ENCODE measurements around the gene SRGAP2B.
A peak's percentile ranks its signal among the peaks of the same experiment; 100 is the strongest.
"Not testable (repeated sequence)": the region's sequence is repeated elsewhere in the genome, so short reads cannot be mapped to it uniquely, and the experiment has no call there.

Gene SRGAP2B

DNA sequence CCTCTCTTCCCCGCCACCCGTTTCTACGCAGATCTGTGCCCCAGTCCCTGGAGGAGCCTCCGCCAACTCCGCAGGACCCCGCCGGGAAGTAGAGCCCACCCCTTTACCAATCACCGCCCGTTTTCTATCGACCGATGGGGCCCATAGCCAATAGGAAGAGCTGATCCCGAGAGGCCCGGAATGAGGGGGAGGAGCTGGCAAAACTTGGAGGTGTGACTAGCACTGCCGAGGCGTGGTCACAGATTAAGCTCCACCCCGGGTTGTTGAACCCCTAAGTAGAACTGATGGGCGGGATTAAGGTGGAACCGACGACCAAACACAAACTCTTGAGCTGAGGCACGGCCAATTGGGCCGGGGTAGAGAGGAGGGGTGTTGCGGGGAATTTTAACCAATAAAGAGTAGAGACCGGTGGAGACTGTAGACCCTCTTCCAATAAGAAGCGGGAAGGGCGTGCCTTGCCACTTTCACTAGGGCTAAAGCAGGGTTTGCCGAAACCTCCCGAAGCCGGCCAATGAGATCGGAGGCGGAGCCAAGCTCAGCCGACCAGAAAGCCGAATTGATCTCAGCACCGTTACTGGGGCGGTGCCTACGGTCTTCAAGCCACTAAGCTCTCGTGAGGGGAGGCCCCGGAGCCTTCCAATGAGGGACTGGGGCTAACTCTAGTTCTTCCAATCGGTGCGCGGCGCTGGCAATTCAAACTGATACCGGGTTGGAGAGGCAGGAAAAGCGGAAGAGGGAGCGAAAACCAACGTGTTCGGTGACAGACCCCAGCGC lies at the start of gene SRGAP2B, which contains the start of gene FAM72D:
Gene SRGAP2B (minus strand): TSS at position 45 of the 774 bp plus-strand sequence. CDS start 2,427 bp downstream, outside the sequence.
Gene FAM72D (plus strand): TSS at position 691 of the 774 bp plus-strand sequence. CDS start 874 bp downstream, outside the sequence.
- not testable (repeated sequence) for H3K79me2 ChIP-seq (ENCODE audit: insufficient read depth, low read length); H3F3A ChIP-seq (ENCODE audit: insufficient read depth, low read length); H2AFZ ChIP-seq (ENCODE audit: low read length); H3K27me3 ChIP-seq (ENCODE audit: insufficient read depth, low read length); H3K36me3 ChIP-seq (ENCODE audit: insufficient read depth, low read length); H4K20me1 ChIP-seq (ENCODE audit: insufficient read depth, low read length); H3K9me3 ChIP-seq (ENCODE audit: low read length); H3K4me1 ChIP-seq (ENCODE audit: insufficient read depth, low read length, severe bottlenecking); H3K27ac ChIP-seq (ENCODE audit: low read depth, low read length, poor library complexity, severe bottlenecking); H3K9me2 ChIP-seq (ENCODE audit: low read depth, low read length)
- H3K9ac ChIP-seq (ENCODE audit: low read length): peak within 1 kb of the TSS; percentile 51; the same call in 1 of the 2 replicates
- peak within 1 kb of the TSS; percentile 57 for H3K4me2 ChIP-seq (ENCODE audit: low read length)
- H3K4me3 ChIP-seq (ENCODE audit: low read depth, low read length, poor library complexity, severe bottlenecking): peak within 1 kb of the TSS; percentile 57

DNA sequence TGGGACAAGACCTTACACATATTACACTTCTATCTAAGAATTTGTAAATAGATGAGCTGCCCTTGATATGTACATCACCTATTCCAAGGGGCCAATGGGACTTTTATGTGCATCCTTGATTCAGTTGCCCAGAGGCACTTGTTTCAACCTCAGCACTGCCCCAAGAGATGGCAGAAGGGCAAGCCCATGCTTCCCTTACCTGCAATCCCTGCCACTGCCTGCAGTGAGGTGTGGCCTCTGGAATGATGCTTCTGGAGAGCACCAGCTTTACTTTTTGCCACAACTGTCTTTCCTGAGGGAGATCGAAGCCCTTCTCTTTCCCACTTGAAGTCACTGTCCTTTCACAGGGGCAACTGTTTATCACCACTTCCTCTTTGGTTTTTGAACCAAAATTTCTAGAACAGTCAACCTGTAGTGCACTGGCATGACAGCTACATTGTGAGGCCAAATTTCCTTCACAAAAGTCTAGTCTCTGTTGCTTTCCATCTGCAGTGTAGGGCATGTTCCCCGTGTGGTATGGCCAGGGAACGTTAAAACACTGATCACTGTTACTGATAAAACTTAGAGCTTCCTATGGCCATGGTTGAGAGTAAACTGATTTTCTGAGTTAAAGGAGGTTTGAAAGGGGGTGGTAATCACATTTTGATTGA lies 49.3 kb upstream of the SRGAP2B start:
- H3K79me2 ChIP-seq (ENCODE audit: insufficient read depth, low read length); H2AFZ ChIP-seq (ENCODE audit: low read length); H4K20me1 ChIP-seq (ENCODE audit: insufficient read depth, low read length); H3K4me1 ChIP-seq (ENCODE audit: insufficient read depth, low read length, severe bottlenecking); H3K9me3 ChIP-seq (ENCODE audit: low read length); H3K36me3 ChIP-seq (ENCODE audit: insufficient read depth, low read length); H3K27ac ChIP-seq (ENCODE audit: low read depth, low read length, poor library complexity, severe bottlenecking); H3K9me2 ChIP-seq (ENCODE audit: low read depth, low read length); H3F3A ChIP-seq (ENCODE audit: insufficient read depth, low read length); H3K27me3 ChIP-seq (ENCODE audit: insufficient read depth, low read length); H3K9ac ChIP-seq (ENCODE audit: low read length); H3K4me2 ChIP-seq (ENCODE audit: low read length); H3K4me3 ChIP-seq (ENCODE audit: low read depth, low read length, poor library complexity, severe bottlenecking): not testable (repeated sequence)

DNA sequence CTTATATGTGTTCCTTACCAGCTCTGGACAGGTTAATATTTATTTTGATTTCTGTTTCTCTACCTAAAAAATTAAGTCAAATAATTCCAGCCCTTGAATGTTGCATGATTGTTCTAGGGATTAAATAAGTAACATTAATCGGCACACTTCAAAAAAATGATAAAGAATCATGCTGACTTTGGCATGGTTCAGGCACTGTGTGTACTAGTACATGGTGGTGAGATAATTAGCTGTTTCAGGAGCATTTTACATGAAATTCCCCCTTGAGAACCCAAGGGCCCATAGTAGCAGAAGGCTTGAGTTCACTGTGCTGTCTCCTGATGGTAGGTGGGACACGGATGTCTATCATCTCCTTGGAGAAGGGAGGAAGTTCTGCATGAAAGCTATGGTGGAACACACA lies 45.4 kb upstream of the SRGAP2B start:
- H3K4me1 ChIP-seq (ENCODE audit: insufficient read depth, low read length, severe bottlenecking); H3K9me2 ChIP-seq (ENCODE audit: low read depth, low read length); H3K4me2 ChIP-seq (ENCODE audit: low read length); H3F3A ChIP-seq (ENCODE audit: insufficient read depth, low read length); H3K9ac ChIP-seq (ENCODE audit: low read length); H3K27ac ChIP-seq (ENCODE audit: low read depth, low read length, poor library complexity, severe bottlenecking); H4K20me1 ChIP-seq (ENCODE audit: insufficient read depth, low read length); H3K36me3 ChIP-seq (ENCODE audit: insufficient read depth, low read length); H3K79me2 ChIP-seq (ENCODE audit: insufficient read depth, low read length); H3K9me3 ChIP-seq (ENCODE audit: low read length); H3K27me3 ChIP-seq (ENCODE audit: insufficient read depth, low read length); H2AFZ ChIP-seq (ENCODE audit: low read length); H3K4me3 ChIP-seq (ENCODE audit: low read depth, low read length, poor library complexity, severe bottlenecking): not testable (repeated sequence)

DNA sequence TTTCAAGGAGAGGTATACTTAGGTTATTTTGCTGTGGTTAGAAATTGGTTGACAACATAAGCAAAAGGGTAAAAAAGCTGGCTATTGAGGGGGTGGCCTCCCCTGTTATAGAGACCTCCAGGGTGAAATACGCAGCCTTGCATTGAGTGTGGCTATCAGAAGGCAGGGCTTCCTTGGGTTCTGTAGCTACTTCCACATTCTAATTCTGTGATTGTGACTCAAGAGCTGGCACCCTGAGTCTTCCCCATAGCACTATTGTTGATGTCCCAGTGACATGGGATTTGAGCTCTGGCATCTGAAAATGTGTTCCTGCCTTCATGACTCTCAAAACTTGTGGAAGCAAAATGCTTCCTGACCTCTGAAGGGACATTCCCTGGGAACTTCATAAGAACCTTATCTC lies 39.3 kb upstream of the SRGAP2B start:
- H3K4me3 ChIP-seq (ENCODE audit: low read depth, low read length, poor library complexity, severe bottlenecking); H2AFZ ChIP-seq (ENCODE audit: low read length); H3K9me3 ChIP-seq (ENCODE audit: low read length); H3K79me2 ChIP-seq (ENCODE audit: insufficient read depth, low read length); H4K20me1 ChIP-seq (ENCODE audit: insufficient read depth, low read length); H3K36me3 ChIP-seq (ENCODE audit: insufficient read depth, low read length); H3F3A ChIP-seq (ENCODE audit: insufficient read depth, low read length); H3K9me2 ChIP-seq (ENCODE audit: low read depth, low read length); H3K27me3 ChIP-seq (ENCODE audit: insufficient read depth, low read length); H3K9ac ChIP-seq (ENCODE audit: low read length); H3K4me2 ChIP-seq (ENCODE audit: low read length); H3K4me1 ChIP-seq (ENCODE audit: insufficient read depth, low read length, severe bottlenecking); H3K27ac ChIP-seq (ENCODE audit: low read depth, low read length, poor library complexity, severe bottlenecking): not testable (repeated sequence)

DNA sequence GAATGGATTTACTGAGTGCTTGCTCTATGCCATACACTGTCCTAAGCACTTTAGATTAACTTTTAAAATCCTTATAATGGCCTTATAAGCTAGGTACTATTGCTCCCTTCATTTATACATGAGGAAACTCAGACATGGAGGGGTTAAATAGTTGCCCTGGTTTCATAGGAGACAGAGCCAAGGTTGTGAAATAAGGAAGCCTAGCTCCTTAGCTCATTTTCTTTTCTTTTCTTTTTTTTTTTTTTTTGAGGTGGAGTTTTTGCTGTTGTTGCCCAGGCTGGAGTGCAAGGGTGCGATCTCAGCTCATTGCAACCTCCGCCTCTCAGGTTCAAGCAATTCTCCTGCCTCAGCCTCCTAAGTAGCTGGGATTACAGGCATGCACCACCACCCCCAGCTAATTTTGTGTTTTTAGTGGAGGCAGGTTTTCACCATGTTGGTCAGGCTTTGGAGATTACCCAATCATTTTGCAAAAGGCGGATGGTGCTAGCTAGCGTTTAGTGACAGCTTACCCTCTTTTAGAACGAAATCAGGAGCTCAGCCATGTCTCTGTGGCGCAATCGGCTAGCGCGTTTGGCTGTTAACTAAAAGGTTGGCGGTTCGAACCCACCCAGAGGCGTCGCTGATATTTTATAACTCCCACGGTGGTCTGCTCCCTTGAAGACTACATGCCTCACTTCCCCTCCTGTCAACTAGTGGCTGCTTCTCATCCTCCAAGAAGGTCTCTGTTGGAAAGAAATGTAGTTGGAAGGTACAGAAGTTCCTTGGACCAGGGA lies 33.8 kb upstream of the SRGAP2B start:
- H3K9me2 ChIP-seq (ENCODE audit: low read depth, low read length); H3K9ac ChIP-seq (ENCODE audit: low read length); H3K36me3 ChIP-seq (ENCODE audit: insufficient read depth, low read length); H3K4me2 ChIP-seq (ENCODE audit: low read length); H3K27me3 ChIP-seq (ENCODE audit: insufficient read depth, low read length); H2AFZ ChIP-seq (ENCODE audit: low read length); H3K79me2 ChIP-seq (ENCODE audit: insufficient read depth, low read length); H3K27ac ChIP-seq (ENCODE audit: low read depth, low read length, poor library complexity, severe bottlenecking); H4K20me1 ChIP-seq (ENCODE audit: insufficient read depth, low read length); H3K4me1 ChIP-seq (ENCODE audit: insufficient read depth, low read length, severe bottlenecking); H3F3A ChIP-seq (ENCODE audit: insufficient read depth, low read length); H3K4me3 ChIP-seq (ENCODE audit: low read depth, low read length, poor library complexity, severe bottlenecking); H3K9me3 ChIP-seq (ENCODE audit: low read length): not testable (repeated sequence)

DNA sequence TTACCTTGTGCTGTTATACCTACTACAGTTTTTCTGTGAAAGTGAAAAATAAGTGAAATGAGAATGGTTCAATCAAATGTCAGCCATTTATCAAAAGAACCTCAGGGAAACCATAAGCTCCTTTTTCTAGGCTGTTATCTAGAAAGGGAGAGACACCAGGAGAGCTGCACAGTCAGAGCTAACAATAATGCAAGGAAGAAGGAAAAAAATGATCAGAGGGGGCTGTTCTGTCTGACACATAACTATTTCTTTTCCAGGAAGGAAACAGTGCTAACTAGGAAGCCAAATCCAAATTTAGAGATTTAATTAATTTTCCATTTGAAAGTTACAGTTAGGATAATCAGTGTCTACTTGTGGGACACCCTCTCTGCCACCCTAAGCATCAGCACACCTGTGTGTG lies 32.0 kb upstream of the SRGAP2B start:
- not testable (repeated sequence) for H3K36me3 ChIP-seq (ENCODE audit: insufficient read depth, low read length); H3K4me2 ChIP-seq (ENCODE audit: low read length); H3K27ac ChIP-seq (ENCODE audit: low read depth, low read length, poor library complexity, severe bottlenecking); H3K4me3 ChIP-seq (ENCODE audit: low read depth, low read length, poor library complexity, severe bottlenecking); H3K4me1 ChIP-seq (ENCODE audit: insufficient read depth, low read length, severe bottlenecking); H3K9me2 ChIP-seq (ENCODE audit: low read depth, low read length); H3K9me3 ChIP-seq (ENCODE audit: low read length); H3K27me3 ChIP-seq (ENCODE audit: insufficient read depth, low read length); H2AFZ ChIP-seq (ENCODE audit: low read length); H4K20me1 ChIP-seq (ENCODE audit: insufficient read depth, low read length); H3K9ac ChIP-seq (ENCODE audit: low read length); H3F3A ChIP-seq (ENCODE audit: insufficient read depth, low read length); H3K79me2 ChIP-seq (ENCODE audit: insufficient read depth, low read length)

DNA sequence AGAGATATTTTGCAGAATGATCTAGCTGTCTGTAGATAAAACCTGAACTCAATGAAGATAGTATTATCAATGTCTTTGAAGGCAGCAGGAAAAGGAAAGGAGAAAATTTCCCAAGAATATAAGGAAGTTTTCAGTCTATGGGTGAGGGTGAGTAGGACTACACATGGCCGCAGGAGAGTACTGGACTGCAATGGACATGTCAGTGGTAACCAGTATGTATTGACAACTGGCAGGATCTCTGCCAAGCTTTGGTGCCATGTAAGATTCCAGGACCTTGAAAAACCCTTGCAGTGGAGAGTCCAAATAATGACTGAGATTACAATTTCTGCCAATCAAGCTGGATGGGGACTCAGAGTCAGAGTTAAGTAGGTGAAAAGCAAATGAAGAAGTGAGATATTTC lies 30.0 kb upstream of the SRGAP2B start:
- H3K79me2 ChIP-seq (ENCODE audit: insufficient read depth, low read length); H3K4me3 ChIP-seq (ENCODE audit: low read depth, low read length, poor library complexity, severe bottlenecking); H3K27ac ChIP-seq (ENCODE audit: low read depth, low read length, poor library complexity, severe bottlenecking); H3K9ac ChIP-seq (ENCODE audit: low read length); H2AFZ ChIP-seq (ENCODE audit: low read length); H3K9me2 ChIP-seq (ENCODE audit: low read depth, low read length); H3K27me3 ChIP-seq (ENCODE audit: insufficient read depth, low read length); H4K20me1 ChIP-seq (ENCODE audit: insufficient read depth, low read length); H3K9me3 ChIP-seq (ENCODE audit: low read length); H3K4me2 ChIP-seq (ENCODE audit: low read length); H3F3A ChIP-seq (ENCODE audit: insufficient read depth, low read length); H3K36me3 ChIP-seq (ENCODE audit: insufficient read depth, low read length); H3K4me1 ChIP-seq (ENCODE audit: insufficient read depth, low read length, severe bottlenecking): not testable (repeated sequence)

Data from OCI-LY1 (cell line).